Mesenchymal stem cell (in vitro differentiated cells and primary cell): ENCODE measurements around the gene VCAN. TPM values are rescaled to one million over a fixed set of nuclear protein-coding genes. Genes with fewer than 3 reads are reported as not detected.

Experiments
- DNase-seq: peaks from one replicate; pipeline ENCODE4 v3.0.0-alpha.2; 2013
- H2AFZ ChIP-seq: one replicate; pipeline ENCODE4 v1.6.1; 2013; ENCODE audit warnings: low read depth, mild to moderate bottlenecking, control low read depth, inconsistent platforms, low read length, moderate library complexity
- H2AK5ac ChIP-seq: 2 replicates; pipeline ENCODE4 v1.6.1; 2013; ENCODE audit warnings: low read length, moderate library complexity, mild to moderate bottlenecking, inconsistent platforms; ENCODE audit not compliant: severe bottlenecking
- H2BK120ac ChIP-seq: one replicate; pipeline ENCODE4 v1.6.1; 2013; ENCODE audit warnings: low read depth, mild to moderate bottlenecking, inconsistent platforms, low read length, moderate library complexity
- H2BK12ac ChIP-seq, 2 experiments: one replicate each; pipeline ENCODE4 v1.6.1; 2013; ENCODE audit warnings: inconsistent platforms in 2 of 2, low read length in 2 of 2, mild to moderate bottlenecking in 2 of 2, moderate library complexity in 2 of 2, control low read depth in 1 of 2
- H2BK15ac ChIP-seq: one replicate; pipeline ENCODE4 v1.6.1; 2013; ENCODE audit warnings: mild to moderate bottlenecking, low read depth, inconsistent platforms; ENCODE audit not compliant: poor library complexity, severe bottlenecking
- H2BK5ac ChIP-seq: 2 replicates; pipeline ENCODE4 v1.6.1; 2013; ENCODE audit warnings: low read depth, mild to moderate bottlenecking, low read length, control low read depth, inconsistent platforms; ENCODE audit not compliant: poor library complexity, severe bottlenecking
- H3K14ac ChIP-seq, 2 experiments: one replicate each; pipeline ENCODE4 v1.6.1; 2013; ENCODE audit warnings: inconsistent platforms in 2 of 2, low read length in 2 of 2, control low read depth in 1 of 2, mild to moderate bottlenecking in 1 of 2, moderate library complexity in 1 of 2
- H3K18ac ChIP-seq, 2 experiments: one replicate each; pipeline ENCODE4 v1.6.1; 2013; ENCODE audit warnings: inconsistent platforms in 2 of 2, low read length in 2 of 2, control low read depth in 1 of 2, low read depth in 1 of 2, mild to moderate bottlenecking in 1 of 2
- H3K23ac ChIP-seq, 2 experiments: one replicate each; pipeline ENCODE4 v1.6.1; 2013; ENCODE audit warnings: inconsistent platforms in 2 of 2, low read length in 2 of 2, mild to moderate bottlenecking in 2 of 2, moderate library complexity in 2 of 2, control low read depth in 1 of 2
- H3K27ac ChIP-seq: 2 replicates; pipeline ENCODE4 v1.5.1; 2013; ENCODE audit warnings: mild to moderate bottlenecking, moderate library complexity, low read length, control low read depth, inconsistent platforms; ENCODE audit not compliant: poor library complexity, severe bottlenecking
- H3K27me3 ChIP-seq, 2 experiments: 2 replicates each; pipeline versions ENCODE4 v1.6.1 to v1.7.0; 2013; ENCODE audit warnings: low read length in 2 of 2, mild to moderate bottlenecking in 2 of 2, moderate library complexity in 2 of 2, control low read depth in 1 of 2, inconsistent platforms in 1 of 2; ENCODE audit not compliant: control insufficient read depth in 1 of 2, insufficient read depth in 1 of 2
- H3K36me3 ChIP-seq, 2 experiments: 2 replicates each; pipeline versions ENCODE4 v1.6.1 to v1.7.0; 2013; ENCODE audit warnings: low read length in 2 of 2, control low read depth in 1 of 2, inconsistent platforms in 1 of 2, low read depth in 1 of 2, mild to moderate bottlenecking in 1 of 2; ENCODE audit not compliant: insufficient read depth in 2 of 2, control insufficient read depth in 1 of 2
- H3K4ac ChIP-seq, 2 experiments: one replicate each; pipeline ENCODE4 v1.6.1; 2013; ENCODE audit warnings: inconsistent platforms in 2 of 2, low read length in 2 of 2, mild to moderate bottlenecking in 2 of 2, moderate library complexity in 2 of 2, control low read depth in 1 of 2, low read depth in 1 of 2
- H3K4me1 ChIP-seq: 2 replicates; pipeline ENCODE4 v1.6.1; 2013; ENCODE audit warnings: low read depth, low read length, control low read depth; ENCODE audit not compliant: control insufficient read depth, insufficient read depth
- H3K4me2 ChIP-seq: 2 replicates; pipeline ENCODE4 v1.6.1; 2013; ENCODE audit warnings: low read length, mild to moderate bottlenecking, inconsistent platforms; ENCODE audit not compliant: poor library complexity, severe bottlenecking
- H3K4me3 ChIP-seq, 2 experiments: 2 replicates each; pipeline versions ENCODE4 v1.5.1 to v1.7.0; 2013; ENCODE audit warnings: low read length in 2 of 2, mild to moderate bottlenecking in 2 of 2, control low read depth in 1 of 2, low read depth in 1 of 2; ENCODE audit not compliant: insufficient read depth in 1 of 2
- H3K79me1 ChIP-seq: replicated peaks from 2 replicates; pipeline ENCODE4 v1.6.1; 2013; ENCODE audit warnings: mild to moderate bottlenecking, control low read depth, low read length, inconsistent platforms; ENCODE audit not compliant: poor library complexity, severe bottlenecking
- H3K9ac ChIP-seq: 2 replicates; pipeline ENCODE4 v1.7.0; 2013; ENCODE audit warnings: mild to moderate bottlenecking, low read length, moderate library complexity
- H3K9me3 ChIP-seq: 2 replicates; pipeline ENCODE4 v1.7.0; 2013; ENCODE audit warnings: mild to moderate bottlenecking, low read length; ENCODE audit not compliant: control insufficient read depth
- H4K8ac ChIP-seq: one replicate; pipeline ENCODE4 v1.6.1; 2013; ENCODE audit warnings: inconsistent platforms, mild to moderate bottlenecking, low read length, moderate library complexity
- H4K91ac ChIP-seq: one replicate; pipeline ENCODE4 v1.6.1; 2013; ENCODE audit warnings: mild to moderate bottlenecking, low read length, inconsistent platforms
- WGBS: methylation state at CpG from one replicate; pipeline ENCODE4 v1.1.7; 2013; ENCODE audit warnings: mixed read lengths; 5-methylcytosine and 5-hydroxymethylcytosine counted together
- polyA plus RNA-seq, 2 experiments: library from polyadenylated mRNA; stranded (reverse); fragments of 200-250 nt; gene quantifications; one replicate each; pipeline ENCODE4 v1.2.3, GENCODE V29; 2013

Gene VCAN
- polyA plus RNA-seq (2013, experiment 1 of 2), result 102 TPM
- 96.6 TPM for polyA plus RNA-seq (2013, experiment 2 of 2)

GRCh38 chr5:83471405-83472212 lies at the start of gene VCAN:
TSS of gene VCAN (plus strand) at chr5:83471744. CDS start at chr5:83483519, 11,775 bp downstream.
- WGBS, result under 1% methylated on average over 35 of the region's 43 CpGs
- H3K27ac ChIP-seq, result peak within 1 kb of the TSS; percentile 89
- H2AFZ ChIP-seq, result peak within 1 kb of the TSS; percentile 8
- peak within 1 kb of the TSS; percentile 95 for H3K9ac ChIP-seq
- H3K4me2 ChIP-seq, result peak within 1 kb of the TSS; percentile 78
- no peak within 1 kb of the TSS for H4K8ac ChIP-seq
- no peaks in the 10 kb centered on the region for H3K79me1 ChIP-seq
- no peaks in the 10 kb centered on the region for H3K27me3 ChIP-seq
- peak within 1 kb of the TSS in 1 of 2 experiments; percentile 23 for H3K14ac ChIP-seq
- H2BK15ac ChIP-seq, result peak within 1 kb of the TSS; percentile 95
- no peaks in the 10 kb centered on the region for H3K9me3 ChIP-seq
- peaks cover 5 to 9% of the 10 kb centered on the region in 2 experiments for H3K36me3 ChIP-seq
- H3K4ac ChIP-seq, result peak within 1 kb of the TSS; percentile 36 to 63
- DNase-seq, result peak; percentile 92
- H3K4me3 ChIP-seq, result peak within 1 kb of the TSS; percentile 94
- H2BK120ac ChIP-seq, result peak within 1 kb of the TSS; percentile 45
- no peak within 1 kb of the TSS for H4K91ac ChIP-seq
- H3K23ac ChIP-seq, result peak within 1 kb of the TSS in 1 of 2 experiments; percentile 63
- peak within 1 kb of the TSS; percentile 77 to 89 for H3K18ac ChIP-seq
- H2BK5ac ChIP-seq, result peak within 1 kb of the TSS; percentile 19
- H2AK5ac ChIP-seq, result no peak within 1 kb of the TSS
- H3K4me1 ChIP-seq, result peaks cover 4% of the 10 kb centered on the region
- H2BK12ac ChIP-seq, result peak within 1 kb of the TSS in 1 of 2 experiments; percentile 83

- Histone ChIP-seq H3K14ac (no peak overlapping the region), H3K79me1 (no peaks in the 10 kb centered on the region), H2BK5ac (no peak overlapping the region), H3K9me3 (peaks cover 6% of the 10 kb centered on the region), H3K23ac (no peak overlapping the region), H3K4me1 (no peaks in the 10 kb centered on the region), H3K27me3 (no peaks in the 10 kb centered on the region), H2BK12ac (no peak overlapping the region), H4K91ac (no peak overlapping the region), H3K4ac (no peak overlapping the region), H2AFZ (no peak overlapping the region), H2BK15ac (no peak overlapping the region), H3K4me2 (no peak overlapping the region), H3K4me3 (no peak overlapping the region), H3K36me3 (no peaks in the 10 kb centered on the region), H2BK120ac (no peak overlapping the region), H2AK5ac (no peak overlapping the region), H3K18ac (no peak overlapping the region), H3K9ac (no peak overlapping the region), H3K27ac (no peak overlapping the region), H4K8ac (no peak overlapping the region)
- no peak for DNase-seq
- WGBS, result 100% methylated on average over 1 of the region's 1 CpG
These were observed 49.3 kb upstream of the VCAN start for GRCh38 chr5:83422284-83422683.

GRCh38 chr5:83426855-83427254 lies 44.7 kb upstream of the VCAN start:
- no peak overlapping the region for H4K91ac ChIP-seq
- H3K4me1 ChIP-seq, result no peaks in the 10 kb centered on the region
- no peak overlapping the region for H3K27ac ChIP-seq
- no peak overlapping the region for H3K23ac ChIP-seq
- H3K4me2 ChIP-seq, result no peak overlapping the region
- H3K36me3 ChIP-seq, result no peaks in the 10 kb centered on the region
- H3K14ac ChIP-seq, result no peak overlapping the region
- no peak overlapping the region for H2AFZ ChIP-seq
- H3K9ac ChIP-seq, result no peak overlapping the region
- no peak overlapping the region for H2BK120ac ChIP-seq
- no peak overlapping the region for H3K4me3 ChIP-seq
- peaks cover 6% of the 10 kb centered on the region for H3K9me3 ChIP-seq
- no peak overlapping the region for H2BK12ac ChIP-seq
- WGBS, result 100% methylated on average over 1 of the region's 1 CpG
- no peak overlapping the region for H3K18ac ChIP-seq
- no peak overlapping the region for H2BK15ac ChIP-seq
- H3K27me3 ChIP-seq, result no peaks in the 10 kb centered on the region
- no peak overlapping the region for H4K8ac ChIP-seq
- H3K4ac ChIP-seq, result no peak overlapping the region
- H2BK5ac ChIP-seq, result no peak overlapping the region
- no peaks in the 10 kb centered on the region for H3K79me1 ChIP-seq
- H2AK5ac ChIP-seq, result no peak overlapping the region
- no peak for DNase-seq

- H3K23ac ChIP-seq, result no peak overlapping the region
- no peak overlapping the region for H2AK5ac ChIP-seq
- no peak overlapping the region for H2BK12ac ChIP-seq
- no peak overlapping the region for H2BK120ac ChIP-seq
- no peak overlapping the region for H3K4me2 ChIP-seq
- H2BK15ac ChIP-seq, result no peak overlapping the region
- H3K27me3 ChIP-seq, result no peaks in the 10 kb centered on the region
- no peak overlapping the region for H2AFZ ChIP-seq
- H3K14ac ChIP-seq, result no peak overlapping the region
- H3K4me1 ChIP-seq, result no peaks in the 10 kb centered on the region
- peaks cover 6% of the 10 kb centered on the region for H3K9me3 ChIP-seq
- no peak for DNase-seq
- no peaks in the 10 kb centered on the region for H3K79me1 ChIP-seq
- H3K9ac ChIP-seq, result no peak overlapping the region
- WGBS, result no CpG with 5 or more reads among the region's 1 CpG
- no peak overlapping the region for H2BK5ac ChIP-seq
- H3K4ac ChIP-seq, result no peak overlapping the region
- no peak overlapping the region for H3K27ac ChIP-seq
- no peak overlapping the region for H3K4me3 ChIP-seq
- H4K8ac ChIP-seq, result no peak overlapping the region
- no peaks in the 10 kb centered on the region for H3K36me3 ChIP-seq
- no peak overlapping the region for H4K91ac ChIP-seq
- H3K18ac ChIP-seq, result no peak overlapping the region
These were observed 43.4 kb upstream of the VCAN start for GRCh38 chr5:83428126-83428525.
